K562 (cell line): Measurements from ENCODE around the gene FERMT3. TPM values are rescaled to one million over a fixed set of nuclear protein-coding genes. Genes with fewer than 3 reads are reported as not detected.

Experiments used
- ATAC-seq: fragments of 200-7000 bp; cut with Tn5 transposase; 3 replicates; pipeline ENCODE4 v1.9.1; 2020; ENCODE audit warnings: moderate library complexity
- BruUV-seq: library from RNA; stranded (reverse); fragments of 400-500 nt; replicated peaks from 2 replicates; lab custom pipeline; 2021; lab: Mats Ljungman, UMichigan
- CTCF ChIA-PET: fragments of 300-600 bp; formaldehyde crosslinking; extraction: SDS; loops from one replicate; lab custom pipeline; 2021; ENCODE audit warnings: low intra/inter-chr PET ratio; lab: Yijun Ruan, JAX
- POLR2A ChIA-PET: fragments of 300-600, 350-650 bp; sonication (Branson Sonifier 250); formaldehyde crosslinking; extraction: SDS; loops from one replicate; lab custom pipeline; 2021; ENCODE audit warnings: antibody characterized with exemption, inconsistent platforms; lab: Yijun Ruan, JAX
- DNase-seq, 4 experiments: peaks; one replicate each; pipeline versions ENCODE4 v3.0.0 to v3.0.0-alpha.2; 2011 to 2018; ENCODE audit warnings: low spot score in 3 of 4, mixed read lengths in 3 of 4; ENCODE audit errors: extremely low read depth in 1 of 4
- FAIRE-seq: peaks from 2 replicates; lab custom pipeline; 2011; peaks lifted over from hg19 to GRCh38; lab: Jason Lieb, UNC
- H2AFZ ChIP-seq: 2 replicates; pipeline ENCODE4 v1.6.0; 2011; ENCODE audit warnings: low read depth, low read length, control low read depth, inconsistent platforms
- H3K27ac ChIP-seq: fragments of 200-600 bp; 3 replicates; pipeline ENCODE4 v1.8.0; 2011; ENCODE audit warnings: low read depth, mild to moderate bottlenecking, control low read depth, inconsistent platforms, low read length, moderate library complexity, mixed read lengths; ENCODE audit errors: extremely low read depth
- H3K27me3 ChIP-seq, 2 experiments: fragments of 300-600 bp in 1 of 2; 2 replicates in 1 of 2; 3 replicates in 1 of 2; pipeline versions ENCODE4 v1.6.0 to v1.8.0; 2011; ENCODE audit warnings: inconsistent platforms in 2 of 2, low read length in 2 of 2, mild to moderate bottlenecking in 1 of 2, mixed read lengths in 1 of 2, moderate library complexity in 1 of 2; ENCODE audit not compliant: control insufficient read depth in 2 of 2, insufficient read depth in 2 of 2
- H3K36me3 ChIP-seq: fragments of 300-600 bp; 3 replicates; pipeline ENCODE4 v1.8.0; 2011; ENCODE audit warnings: mild to moderate bottlenecking, low read length, inconsistent platforms; ENCODE audit not compliant: control insufficient read depth, insufficient read depth
- H3K4me1 ChIP-seq, 2 experiments: fragments of 200-600 bp in 1 of 2; replicated peaks in 1 of 2; 2 replicates in 1 of 2; 3 replicates in 1 of 2; pipeline versions ENCODE4 v1.5.1 to v1.8.0; 2011; ENCODE audit warnings: inconsistent platforms in 2 of 2, low read length in 2 of 2, mild to moderate bottlenecking in 1 of 2, mixed read lengths in 1 of 2, moderate library complexity in 1 of 2; ENCODE audit not compliant: control insufficient read depth in 2 of 2, insufficient read depth in 2 of 2
- H3K4me2 ChIP-seq: 2 replicates; pipeline ENCODE4 v1.6.1; 2011; ENCODE audit warnings: low read length, control low read depth, inconsistent platforms, mixed read lengths; ENCODE audit not compliant: insufficient read depth
- H3K4me3 ChIP-seq: fragments of 200-600 bp; sonication (generic), shearing (Covaris generic); 2 replicates; pipeline ENCODE4 v1.5.1; 2016; ENCODE audit warnings: control low read depth, inconsistent platforms
- H3K79me2 ChIP-seq: fragments of 200-600 bp; 3 replicates; pipeline ENCODE4 v1.8.0; 2011; ENCODE audit warnings: low read length, inconsistent platforms; ENCODE audit not compliant: control insufficient read depth, insufficient read depth
- H3K9ac ChIP-seq, 2 experiments: 2 replicates each; pipeline versions ENCODE4 v1.6.0 to v1.6.1; 2011; ENCODE audit warnings: low read depth in 2 of 2, low read length in 2 of 2, control low read depth in 1 of 2, inconsistent platforms in 1 of 2, mild to moderate bottlenecking in 1 of 2, mixed read lengths in 1 of 2; ENCODE audit not compliant: insufficient read depth in 1 of 2
- H3K9me1 ChIP-seq: one replicate; pipeline ENCODE4 v1.6.0; 2011; ENCODE audit warnings: inconsistent platforms, mild to moderate bottlenecking, low read length, moderate library complexity; ENCODE audit not compliant: control insufficient read depth, insufficient read depth
- H3K9me3 ChIP-seq: replicated peaks from 2 replicates; pipeline ENCODE4 v1.5.1; 2011; ENCODE audit warnings: low read depth, low read length, inconsistent platforms; ENCODE audit not compliant: control insufficient read depth, insufficient read depth
- H4K20me1 ChIP-seq: replicated peaks from 2 replicates; pipeline ENCODE4 v1.6.1; 2011; ENCODE audit warnings: low read length, inconsistent platforms, mixed read lengths; ENCODE audit not compliant: control insufficient read depth, insufficient read depth
- E2F4 ChIP-seq: sonication (generic); formaldehyde crosslinking; IDR thresholded peaks from 2 replicates; pipeline ENCODE4 v1.8.0; 2022; ENCODE audit warnings: mild to moderate bottlenecking, low read depth, missing genetic modification reagents
- E2F6 ChIP-seq, 2 experiments: IDR thresholded peaks; 2 replicates each; pipeline ENCODE4 v1.6.1; 2011; ENCODE audit warnings: borderline replicate concordance in 1 of 2, control low read depth in 1 of 2, low read depth in 1 of 2, low read length in 1 of 2, mild to moderate bottlenecking in 1 of 2, mixed read lengths in 1 of 2, moderate library complexity in 1 of 2; ENCODE audit not compliant: insufficient read depth in 1 of 2, insufficient read length in 1 of 2, poor library complexity in 1 of 2, severe bottlenecking in 1 of 2; ENCODE audit errors: extremely low read depth in 1 of 2
- HDAC2 ChIP-seq: fragments of 450-650 bp; IDR thresholded peaks from 2 replicates; pipeline ENCODE4 v1.6.1; 2016; ENCODE audit warnings: mild to moderate bottlenecking
- HES1 ChIP-seq: fragments of 450-650 bp; IDR thresholded peaks from 2 replicates; pipeline ENCODE4 v1.6.1; 2016; ENCODE audit warnings: low read depth, mild to moderate bottlenecking, moderate library complexity
- ILF3 ChIP-seq: fragments of 450-650 bp; IDR thresholded peaks from 2 replicates; pipeline ENCODE4 v1.6.1; 2018; ENCODE audit warnings: antibody characterized with exemption, mild to moderate bottlenecking, moderate library complexity, borderline replicate concordance
- KAT7 ChIP-seq: sonication (generic); formaldehyde crosslinking; IDR thresholded peaks from 2 replicates; pipeline ENCODE4 v1.8.0; 2022; ENCODE audit warnings: missing genetic modification reagents, mild to moderate bottlenecking, borderline replicate concordance
- PCBP1 ChIP-seq: fragments of 200-400 bp; formaldehyde crosslinking; IDR thresholded peaks from 2 replicates; pipeline ENCODE4 v1.6.1; 2018; ENCODE audit warnings: mild to moderate bottlenecking, low read depth, low read length; ENCODE audit not compliant: poor library complexity, severe bottlenecking
- RBM25 ChIP-seq: fragments of 200-400 bp; formaldehyde crosslinking; IDR thresholded peaks from 2 replicates; pipeline ENCODE4 v1.6.1; 2018; ENCODE audit warnings: low read length, low read depth, moderate library complexity; ENCODE audit not compliant: severe bottlenecking
- SMARCE1 ChIP-seq: fragments of 450-650 bp; IDR thresholded peaks from 2 replicates; pipeline ENCODE4 v1.7.1; 2016; ENCODE audit warnings: mild to moderate bottlenecking
- SMC3 ChIP-seq: conservative IDR thresholded peaks from 2 replicates; pipeline ENCODE4 v1.6.1; 2011; ENCODE audit warnings: low read depth, low read length, improper control_type of control experiment; ENCODE audit not compliant: insufficient read depth
- TRIM28 ChIP-seq: fragments of 450-650 bp; IDR thresholded peaks from 2 replicates; pipeline ENCODE4 v1.6.1; 2017
- UBTF ChIP-seq, 2 experiments: IDR thresholded peaks; 2 replicates each; pipeline ENCODE4 v1.6.1; 2012; ENCODE audit warnings: improper control_type of control experiment in 2 of 2, low read depth in 2 of 2, low read length in 2 of 2, borderline replicate concordance in 1 of 2
- ZNF282 ChIP-seq: sonication (generic); formaldehyde crosslinking; IDR thresholded peaks from 2 replicates; pipeline ENCODE4 v1.8.1; 2023; ENCODE audit warnings: missing genetic modification reagents
- ZNF384 ChIP-seq: IDR thresholded peaks from 2 replicates; pipeline ENCODE4 v1.6.1; 2012; ENCODE audit warnings: low read depth, low read length, improper control_type of control experiment
- WGBS: fragments of 100-300 bp; shearing (Covaris generic); methylation state at CpG from one replicate; pipeline ENCODE4 v1.1.6; 2016; ENCODE audit warnings: low coverage, mixed read lengths; ENCODE audit not compliant: insufficient coverage; ENCODE audit errors: missing lambda C conversion rate; 5-methylcytosine and 5-hydroxymethylcytosine counted together
- in situ Hi-C: fragments of 300-500 bp; cut with MboI; formaldehyde crosslinking; loops from 4 replicates; pipeline ENCODE4 v1.15.0; 2018; ENCODE audit warnings: inconsistent platforms, mixed read lengths
- intact Hi-C: fragments of 100-400 bp; cut with micrococcal nuclease; formaldehyde crosslinking; loops from 2 replicates; pipeline ENCODE4 v1.14.2; 2022
- polyA plus RNA-seq, 8 experiments: library from polyadenylated mRNA; depleted of rRNA in 4 of 8; stranded (reverse) in 5 of 8; unstranded in 3 of 8; fragments of >200 nt; fragmentation: Nextera tagmentation in 2 of 8; fragmentation: Illumina TruSeq in 1 of 8; extraction: Ambion mirVana in 2 of 8; extraction: Trizol in 1 of 8; gene quantifications; 2 replicates each; pipeline versions ENCODE4 v1.2.1 to v1.2.3, GENCODE V29; 2011 to 2014; ENCODE audit warnings: inconsistent platforms in 1 of 8, missing spikeins in 1 of 8
- total RNA-seq, 7 experiments: library from RNA; depleted of rRNA in 6 of 7; stranded (reverse); fragments of >200 nt in 6 of 7; fragmentation: Illumina TruSeq in 2 of 7; extraction: Trizol in 2 of 7; gene quantifications; 2 replicates each; pipeline versions ENCODE4 v1.2.1 to v1.2.3, GENCODE V29; 2011 to 2021; ENCODE audit warnings: low replicate concordance in 1 of 7

FERMT3 gene
- total and polyA plus RNA-seq, 9 of the 15 experiments (the other 6 are each of a cell fraction or from before 2014, with no cell fraction given): 3.2 to 275 (median 79.7) TPM

GRCh38 chr11:64251753-64252002 lies 45.2 kb downstream of the FERMT3 start (continued):
- TF ChIP-seq SMC3 (no peak), E2F4 (CRISPR knock-in tag) (no peak), ILF3 (no peak), PCBP1 (peak; percentile 26), TRIM28 (no peak), SMARCE1 (0 out of 2 replicates have a peak, but pooled peaks have one; percentile 10), ZNF282 (CRISPR knock-in tag) (no peak), KAT7 (CRISPR knock-in tag) (no peak), ZNF384 (no peak)

- DNase-seq: peak; percentile 74 to 80 (median 76)
- H3K9ac ChIP-seq: peak overlapping the region; percentile 84 to 95
- intact Hi-C loops (no loop called here), in situ Hi-C loops (no loop called here)
- WGBS: 3% methylated on average over 19 of the region's 23 CpGs
- H3K27ac ChIP-seq: peak overlapping the region; percentile 80
- no peaks in the 10 kb centered on the region for H3K9me3 ChIP-seq
- H3K36me3 ChIP-seq: peaks cover 40% of the 10 kb centered on the region; the same call in 2 of the 3 replicates
- peak; percentile 40 for FAIRE-seq
- H3K4me3 ChIP-seq: peak overlapping the region; percentile 87
- peak overlapping the region; percentile 85 for H3K4me2 ChIP-seq
- CTCF ChIA-PET: interaction anchor here (0.6 kb wide), 1 partner anchor 1347 kb away, joined by 3 read pairs; no protein-coding TSS in a partner anchor
- H3K9me1 ChIP-seq: no peaks in the 10 kb centered on the region
- peaks cover 27% of the 10 kb centered on the region for H3K79me2 ChIP-seq
- H3K27me3 ChIP-seq: no peaks in the 10 kb centered on the region
- H2AFZ ChIP-seq: 0 out of 2 replicates have a peak overlapping the region, but pooled peaks have one; percentile 51
- POLR2A ChIA-PET: interaction anchor here (0.5 to 1.8 kb wide), 8 partner anchors 9 to 366 kb away, joined by 3 to 8 read pairs (median 4); partner anchors contain the start of gene FERMT3
- ATAC-seq: peak; percentile 58
- H4K20me1 ChIP-seq: peaks cover 7% of the 10 kb centered on the region
- BruUV-seq: no TSS peak
- H3K4me1 ChIP-seq: peaks cover 30 to 86% of the 10 kb centered on the region in 2 experiments
- 0 out of 2 replicates have a peak, but pooled peaks have one; percentile 40 for TF ChIP-seq HDAC2
- TF ChIP-seq RBM25: no peak
- TF ChIP-seq UBTF (IDR thresholded peaks at IDR 0.05; ENCODE audit: borderline replicate concordance in 1 of 2, low read depth in 2 of 2, low read length in 2 of 2): 0 out of 4 replicates have a peak, but pooled peaks of 1 of the 2 experiments have one; percentile 44
- TF ChIP-seq HES1: no peak
- peak in 1 of 2 experiments; percentile 13 for TF ChIP-seq E2F6 (IDR thresholded peaks at IDR 0.05; ENCODE audit: borderline replicate concordance in 1 of 2, extremely low read depth in 1 of 2, insufficient read depth in 1 of 2, insufficient read length in 1 of 2, low read depth in 1 of 2, low read length in 1 of 2, poor library complexity in 1 of 2, severe bottlenecking in 1 of 2)
Measured at GRCh38 chr11:64252003-64252872, 45.7 kb downstream of the FERMT3 start.
